ENCODE results near the gene CALB2. TPM values are rescaled to one million over a fixed set of nuclear protein-coding genes. Genes with fewer than 3 reads are reported as not detected.

The CALB2 gene
- total RNA-seq, 2 donors from 2014 or later, result 0.81 TPM; not detected in 1

DNA sequence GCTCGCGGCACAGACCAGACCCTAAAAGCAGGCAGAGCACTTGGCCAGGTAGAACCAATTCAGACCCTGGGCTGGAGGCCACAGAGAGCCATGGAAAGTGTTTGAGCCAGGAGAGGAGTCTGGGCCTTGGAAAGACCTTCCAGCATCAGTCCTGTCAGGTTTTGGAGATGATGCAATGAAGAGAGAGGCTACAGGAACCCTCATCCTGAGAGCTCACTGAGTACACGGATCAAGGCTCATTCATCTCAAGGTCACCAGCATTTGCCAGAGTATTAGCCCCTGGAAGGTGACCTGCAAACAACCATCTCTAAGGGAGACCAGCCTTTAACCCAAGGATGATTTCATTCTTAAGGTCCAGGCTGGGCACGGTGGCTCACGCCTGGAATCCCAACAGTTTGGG lies 55.5 kb downstream of the CALB2 start:
- H3K4me1 ChIP-seq (ENCODE audit: control insufficient read depth in 1 of 2, low read depth in 2 of 2), result no peaks in the 10 kb centered on the region
- no peak for DNase-seq (ENCODE audit: low spot score)
- no peak for TF ChIP-seq CTCF (IDR thresholded peaks at IDR 0.05)
- H3K36me3 ChIP-seq, result no peaks in the 10 kb centered on the region
- H3K27ac ChIP-seq, result no peak overlapping the region
- no peaks in the 10 kb centered on the region for H3K9me3 ChIP-seq
- H3K27me3 ChIP-seq (replicated peaks; ENCODE audit: insufficient read depth), result no peaks in the 10 kb centered on the region
- H3K4me3 ChIP-seq, result no peak overlapping the region
- no peak for ATAC-seq (ENCODE audit: insufficient number of reproducible peaks, low FRiP score, low read depth)

- no peaks in the 10 kb centered on the region for H3K27me3 ChIP-seq (replicated peaks; ENCODE audit: insufficient read depth)
- no peak overlapping the region for H3K4me3 ChIP-seq
- H3K27ac ChIP-seq, result no peak overlapping the region
- no peaks in the 10 kb centered on the region for H3K36me3 ChIP-seq
- DNase-seq (ENCODE audit: low spot score), result no peak
- no peaks in the 10 kb centered on the region for H3K4me1 ChIP-seq (ENCODE audit: control insufficient read depth in 1 of 2, low read depth in 2 of 2)
- ATAC-seq (ENCODE audit: insufficient number of reproducible peaks, low FRiP score, low read depth), result no peak
- TF ChIP-seq CTCF (IDR thresholded peaks at IDR 0.05), result no peak
- no peaks in the 10 kb centered on the region for H3K9me3 ChIP-seq
These were observed 63.4 kb downstream of the CALB2 start for GRCh38 chr16:71421911-71422310.

GRCh38 chr16:71423016-71423415 lies 64.5 kb downstream of the CALB2 start:
- Histone ChIP-seq H3K4me1 (ENCODE audit: control insufficient read depth in 1 of 2, low read depth in 2 of 2) (no peaks in the 10 kb centered on the region), H3K27ac (no peak overlapping the region), H3K36me3 (no peaks in the 10 kb centered on the region), H3K4me3 (no peak overlapping the region), H3K27me3 (replicated peaks; ENCODE audit: insufficient read depth) (no peaks in the 10 kb centered on the region), H3K9me3 (no peaks in the 10 kb centered on the region)
- no peak for TF ChIP-seq CTCF (IDR thresholded peaks at IDR 0.05)
- no peak for ATAC-seq (ENCODE audit: insufficient number of reproducible peaks, low FRiP score, low read depth)
- no peak for DNase-seq (ENCODE audit: low spot score)

DNA sequence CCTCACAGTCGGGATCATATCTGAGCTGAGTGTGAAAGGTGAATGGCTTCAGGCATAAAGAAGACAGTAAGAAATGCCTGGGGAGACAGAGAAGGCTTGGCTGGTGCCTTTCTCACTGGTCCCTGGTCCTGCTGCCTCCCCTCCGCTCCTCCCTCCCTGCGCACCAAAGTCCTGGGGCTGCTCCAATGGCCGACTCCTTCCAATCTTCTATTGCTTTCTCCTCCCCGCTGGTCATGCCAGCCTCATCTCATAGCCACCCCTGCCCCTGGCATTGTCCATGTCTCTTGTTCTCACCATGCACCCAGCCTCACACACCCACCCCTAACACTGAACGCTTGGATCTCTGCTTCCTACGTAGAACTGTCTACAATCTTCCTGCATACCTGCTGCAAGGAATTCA lies 65.3 kb downstream of the CALB2 start:
- Histone ChIP-seq H3K36me3 (no peaks in the 10 kb centered on the region), H3K4me1 (ENCODE audit: control insufficient read depth in 1 of 2, low read depth in 2 of 2) (no peaks in the 10 kb centered on the region), H3K9me3 (no peaks in the 10 kb centered on the region), H3K27me3 (replicated peaks; ENCODE audit: insufficient read depth) (no peaks in the 10 kb centered on the region), H3K4me3 (no peak overlapping the region), H3K27ac (no peak overlapping the region)
- ATAC-seq (ENCODE audit: insufficient number of reproducible peaks, low FRiP score, low read depth) (no peak), DNase-seq (ENCODE audit: low spot score) (no peak)
- TF ChIP-seq CTCF (IDR thresholded peaks at IDR 0.05), result no peak

GRCh38 chr16:71424626-71425025 lies 66.1 kb downstream of the CALB2 start:
- H3K4me1 ChIP-seq (ENCODE audit: control insufficient read depth in 1 of 2, low read depth in 2 of 2), result no peaks in the 10 kb centered on the region
- H3K27me3 ChIP-seq (replicated peaks; ENCODE audit: insufficient read depth), result no peaks in the 10 kb centered on the region
- H3K27ac ChIP-seq, result no peak overlapping the region
- H3K36me3 ChIP-seq, result no peaks in the 10 kb centered on the region
- no peak for TF ChIP-seq CTCF (IDR thresholded peaks at IDR 0.05)
- no peak overlapping the region for H3K4me3 ChIP-seq
- DNase-seq (ENCODE audit: low spot score) (no peak), ATAC-seq (ENCODE audit: insufficient number of reproducible peaks, low FRiP score, low read depth) (no peak)
- H3K9me3 ChIP-seq, result no peaks in the 10 kb centered on the region
